NCI-H1048 (cell line): ENCODE results near the gene ADORA1.

Experiments used
- DNase-seq: peaks from one replicate; lab custom pipeline; 2025; lab: John Stamatoyannopoulos, UW

The ADORA1 gene

DNA sequence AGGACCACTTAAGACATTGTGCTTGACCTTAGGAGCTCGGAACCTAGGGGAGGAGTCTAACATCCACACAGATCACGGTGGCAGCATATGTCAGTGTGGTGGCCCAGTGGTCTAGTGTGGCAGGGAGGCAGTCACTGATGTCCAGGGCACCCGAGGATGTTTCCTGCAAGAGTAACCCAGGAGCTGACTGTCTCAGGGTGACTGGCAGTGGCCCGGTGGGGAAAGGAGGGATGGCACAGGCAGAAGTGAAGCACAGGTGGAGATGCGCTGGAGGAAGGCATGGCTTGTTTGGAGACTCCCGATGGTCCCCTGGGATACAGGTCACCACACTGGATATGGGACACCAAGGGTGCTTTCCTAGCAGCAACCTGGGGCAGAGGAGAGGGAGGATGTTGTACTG, 85.6 kb downstream of the ADORA1 start:
- no peak for DNase-seq

- DNase-seq: no peak
Observed at GRCh38 chr1:203214871-203215270, 87.3 kb downstream of the ADORA1 start.

DNA sequence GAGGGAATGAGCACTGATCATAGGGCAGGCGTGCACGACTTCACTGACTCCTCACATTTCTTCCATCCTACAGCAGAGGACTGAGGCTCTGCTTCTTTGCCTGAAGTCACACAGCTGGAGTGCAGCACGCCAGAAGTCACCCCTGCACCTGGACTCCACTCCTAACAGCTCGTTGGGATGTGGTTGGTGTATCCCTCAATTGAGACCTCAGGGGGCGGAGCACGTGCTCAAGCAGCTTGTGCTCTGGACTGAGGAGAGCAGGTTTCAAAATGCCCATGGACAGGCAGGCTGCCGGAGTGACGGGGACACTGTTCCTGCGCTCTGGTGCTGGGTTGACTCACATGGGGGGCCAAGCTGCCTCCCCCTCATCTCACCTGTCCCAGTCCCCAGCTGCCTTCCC, 88.0 kb downstream of the ADORA1 start:
- DNase-seq: no peak

DNA sequence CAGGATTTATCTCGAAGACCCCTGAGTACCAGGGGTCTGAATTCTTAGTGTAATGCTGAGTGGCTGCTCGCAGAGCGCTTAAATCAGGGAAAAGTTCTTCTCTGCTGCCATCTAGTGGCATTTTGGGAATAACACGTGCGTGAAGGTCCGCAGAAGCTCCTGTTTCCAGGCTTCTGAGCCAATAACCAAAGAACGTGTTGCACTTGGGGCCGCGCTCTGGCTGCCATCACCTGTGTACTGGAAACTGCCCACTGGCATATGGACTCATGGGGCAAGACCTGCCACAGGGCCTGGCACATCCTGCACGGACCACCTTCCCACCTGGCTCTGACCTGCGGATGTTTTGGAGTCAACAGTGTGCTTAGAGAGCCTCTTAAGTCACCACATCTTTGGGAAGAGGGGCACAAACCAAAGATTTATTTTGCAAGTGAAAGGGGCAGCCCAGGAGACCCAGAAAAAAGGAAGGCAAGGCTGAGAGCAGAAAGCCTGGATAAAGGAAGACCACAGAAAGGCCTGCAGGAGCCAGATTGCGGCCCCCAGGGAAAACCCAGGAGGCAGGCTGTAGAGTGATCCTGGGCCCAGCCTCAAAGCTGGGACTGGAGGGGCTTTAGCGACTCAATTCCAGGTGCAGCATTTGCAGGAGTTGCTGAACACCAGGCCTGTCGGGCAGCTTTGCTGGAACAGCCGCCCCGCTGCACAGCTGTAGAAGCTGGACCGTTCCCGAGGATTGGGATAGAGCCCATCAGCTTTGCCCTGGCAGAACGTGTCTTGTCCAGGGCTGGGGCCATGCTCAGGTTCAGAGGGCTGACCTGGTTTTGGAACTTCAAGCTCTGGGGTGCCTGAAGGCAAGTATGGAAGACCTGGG, 89.0 kb downstream of the ADORA1 start:
- DNase-seq: peak; percentile 11
